Measurements from ENCODE around the gene IQCM. TPM values are rescaled to one million over a fixed set of nuclear protein-coding genes. Genes with fewer than 3 reads are reported as not detected.

IQCM gene
- total and polyA plus RNA-seq, 2 donors (not counting 3 experiments of a cell fraction or from before 2014, with no cell fraction given) = not detected

- dilution Hi-C loops (cut with MboI; ENCODE audit: extremely low pct_ligation_motif_present, low sequenced_read_pairs) (no loop called here), intact Hi-C loops (cut with micrococcal nuclease) (no loop called here)
- no peak for FAIRE-seq
- Histone ChIP-seq H3K9me3 (replicated peaks; ENCODE audit: control insufficient read depth, insufficient read depth, low read length) (no peaks in the 10 kb centered on the region), H3K79me2 (ENCODE audit: control insufficient read depth, insufficient read depth, low read length) (no peaks in the 10 kb centered on the region), H3K9ac (replicated peaks; ENCODE audit: extremely low read depth, insufficient read depth, low read length) (no peak overlapping the region), H3K27me3 (ENCODE audit: control insufficient read depth in 2 of 2, insufficient read depth in 2 of 2, low read length in 2 of 2) (no peaks in the 10 kb centered on the region), H3K4me2 (ENCODE audit: insufficient read depth, low read length) (no peak overlapping the region), H3K4me3 (replicated peaks in 1 of 3; ENCODE audit: insufficient read depth in 1 of 3, low read depth in 1 of 3, low read length in 3 of 3) (no peak overlapping the region), H3K27ac (ENCODE audit: insufficient read depth, low read depth, low read length) (no peak overlapping the region), H3K36me3 (ENCODE audit: control insufficient read depth in 2 of 2, extremely low read depth in 1 of 2, insufficient read depth in 2 of 2, low read length in 2 of 2) (no peaks in the 10 kb centered on the region), H3K9me1 (replicated peaks; ENCODE audit: control insufficient read depth, extremely low read depth, insufficient read depth, low read length) (no peaks in the 10 kb centered on the region), H3K4me1 (ENCODE audit: control insufficient read depth, extremely low read depth, insufficient read depth, low read length) (no peaks in the 10 kb centered on the region), H2AFZ (ENCODE audit: low read depth, low read length) (no peak overlapping the region), H4K20me1 (replicated peaks; ENCODE audit: control insufficient read depth, extremely low read depth, insufficient read depth, low read length) (no peaks in the 10 kb centered on the region)
- TF ChIP-seq FOS (IDR thresholded peaks at IDR 0.05; ENCODE audit: borderline replicate concordance, insufficient read depth, low read length) (no peak), POLR2AphosphoS5 (IDR thresholded peaks at IDR 0.05; ENCODE audit: insufficient read depth, low read depth, low read length) (no peak), MYC (IDR thresholded peaks at IDR 0.05; ENCODE audit: low read depth, low read length) (no peak), GATA2 (IDR thresholded peaks at IDR 0.05; ENCODE audit: insufficient read depth, insufficient read length, low read depth, low read length) (no peak), POLR2A (IDR thresholded peaks at IDR 0.05; ENCODE audit: low read depth, low read length) (no peak), EZH2 (IDR thresholded peaks at IDR 0.05; ENCODE audit: borderline replicate concordance, low read depth, low read length, severe bottlenecking) (no peak), JUN (IDR thresholded peaks at IDR 0.05; ENCODE audit: borderline replicate concordance, insufficient read depth, insufficient read length, low read depth) (no peak)
- TF ChIP-seq, protein P1, sequence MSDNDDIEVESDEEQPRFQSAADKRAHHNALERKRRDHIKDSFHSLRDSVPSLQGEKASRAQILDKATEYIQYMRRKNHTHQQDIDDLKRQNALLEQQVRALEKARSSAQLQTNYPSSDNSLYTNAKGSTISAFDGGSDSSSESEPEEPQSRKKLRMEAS (IDR thresholded peaks at IDR 0.05; ENCODE audit: insufficient read depth, insufficient read length) = no peak
- TF ChIP-seq, protein P2, sequence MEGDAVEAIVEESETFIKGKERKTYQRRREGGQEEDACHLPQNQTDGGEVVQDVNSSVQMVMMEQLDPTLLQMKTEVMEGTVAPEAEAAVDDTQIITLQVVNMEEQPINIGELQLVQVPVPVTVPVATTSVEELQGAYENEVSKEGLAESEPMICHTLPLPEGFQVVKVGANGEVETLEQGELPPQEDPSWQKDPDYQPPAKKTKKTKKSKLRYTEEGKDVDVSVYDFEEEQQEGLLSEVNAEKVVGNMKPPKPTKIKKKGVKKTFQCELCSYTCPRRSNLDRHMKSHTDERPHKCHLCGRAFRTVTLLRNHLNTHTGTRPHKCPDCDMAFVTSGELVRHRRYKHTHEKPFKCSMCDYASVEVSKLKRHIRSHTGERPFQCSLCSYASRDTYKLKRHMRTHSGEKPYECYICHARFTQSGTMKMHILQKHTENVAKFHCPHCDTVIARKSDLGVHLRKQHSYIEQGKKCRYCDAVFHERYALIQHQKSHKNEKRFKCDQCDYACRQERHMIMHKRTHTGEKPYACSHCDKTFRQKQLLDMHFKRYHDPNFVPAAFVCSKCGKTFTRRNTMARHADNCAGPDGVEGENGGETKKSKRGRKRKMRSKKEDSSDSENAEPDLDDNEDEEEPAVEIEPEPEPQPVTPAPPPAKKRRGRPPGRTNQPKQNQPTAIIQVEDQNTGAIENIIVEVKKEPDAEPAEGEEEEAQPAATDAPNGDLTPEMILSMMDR (IDR thresholded peaks at IDR 0.05; ENCODE audit: extremely low read depth in 1 of 2, insufficient read depth in 1 of 2, low read depth in 1 of 2, low read length in 2 of 2) = no peak
- no TSS peak for BruUV-seq (replicated peaks)
- no peak for DNase-seq (ENCODE audit: low read depth, low spot score)
- ChIA-PET POLR2A (no interaction called here), CTCF (no interaction called here)
These were observed 116.0 kb downstream of the IQCM start for GRCh38 chr4:149699642-149700041.
